H1 (cell line): ENCODE data around the gene MYOC. TPM values are rescaled to one million over a fixed set of nuclear protein-coding genes. Genes with fewer than 3 reads are reported as not detected.

ENCODE experiments used
- CTCF ChIA-PET: fragments of 300-600 bp; sonication (Branson Sonifier 250); formaldehyde crosslinking; loops from one replicate; lab custom pipeline; 2021; ENCODE audit not compliant: partially characterized antibody; lab: Charles Lee
- POLR2A ChIA-PET: fragments of 300-600 bp; sonication (Branson Sonifier 250); formaldehyde crosslinking; loops from one replicate; lab custom pipeline; 2021; ENCODE audit warnings: inconsistent platforms; ENCODE audit not compliant: partially characterized antibody; lab: Charles Lee
- DNase-seq, 2 experiments: peaks; one replicate each; pipeline versions ENCODE4 v3.0.0 to v3.0.0-alpha.2; 2010 to 2022; ENCODE audit warnings: low spot score in 2 of 2, low read depth in 1 of 2, mixed read lengths in 1 of 2
- FAIRE-seq: peaks from 2 replicates; lab custom pipeline; 2011; peaks lifted over from hg19 to GRCh38; lab: Jason Lieb, UNC
- H2AFZ ChIP-seq: 2 replicates; pipeline ENCODE4 v1.8.1; 2012; ENCODE audit warnings: low read length, inconsistent platforms
- H2AK5ac ChIP-seq: 2 replicates; pipeline ENCODE4 v1.6.1; 2013; ENCODE audit warnings: low read depth, low read length
- H2BK120ac ChIP-seq: replicated peaks from 2 replicates; pipeline ENCODE3; 2013; ENCODE audit warnings: low read depth, low read length, inconsistent platforms
- H2BK12ac ChIP-seq: 2 replicates; pipeline ENCODE4 v1.6.1; 2013; ENCODE audit warnings: low read depth, low read length
- H2BK15ac ChIP-seq: 2 replicates; pipeline ENCODE4 v1.6.1; 2013; ENCODE audit warnings: low read length
- H2BK20ac ChIP-seq: 2 replicates; pipeline ENCODE4 v1.6.1; 2013; ENCODE audit warnings: low read length
- H2BK5ac ChIP-seq: 2 replicates; pipeline ENCODE4 v1.6.1; 2013; ENCODE audit warnings: low read depth, low read length
- H3K14ac ChIP-seq: 2 replicates; pipeline ENCODE4 v1.6.1; 2013; ENCODE audit warnings: inconsistent platforms; ENCODE audit not compliant: insufficient read length
- H3K18ac ChIP-seq: 2 replicates; pipeline ENCODE4 v1.6.1; 2013; ENCODE audit warnings: low read length; ENCODE audit errors: extremely low read depth
- H3K23ac ChIP-seq: 2 replicates; pipeline ENCODE4 v1.6.1; 2013; ENCODE audit warnings: inconsistent platforms; ENCODE audit not compliant: insufficient read length
- H3K23me2 ChIP-seq: 2 replicates; pipeline ENCODE4 v1.6.1; 2013; ENCODE audit warnings: low read depth, low read length
- H3K27ac ChIP-seq: 2 replicates; pipeline ENCODE4 v1.6.1; 2011; ENCODE audit warnings: low read depth, low read length, inconsistent platforms
- H3K27me3 ChIP-seq, 4 experiments: replicated peaks in 1 of 4; 1 replicate in 1 of 4; 2 replicates in 3 of 4; pipeline versions ENCODE4 v1.6.1 to v1.8.1; 2011 to 2013; ENCODE audit warnings: low read length in 3 of 4, mild to moderate bottlenecking in 3 of 4, inconsistent platforms in 2 of 4, mixed read lengths in 2 of 4, moderate library complexity in 1 of 4; ENCODE audit not compliant: control insufficient read depth in 3 of 4, insufficient read depth in 3 of 4; ENCODE audit errors: extremely low read depth in 1 of 4
- H3K36me3 ChIP-seq, 4 experiments: 2 replicates each; pipeline versions ENCODE4 v1.6.1 to v1.8.1; 2011 to 2013; ENCODE audit warnings: mild to moderate bottlenecking in 4 of 4, low read length in 3 of 4, moderate library complexity in 2 of 4, control low read depth in 1 of 4, inconsistent platforms in 1 of 4; ENCODE audit not compliant: insufficient read depth in 4 of 4, control insufficient read depth in 2 of 4
- H3K4ac ChIP-seq: replicated peaks from 2 replicates; pipeline ENCODE3; 2013; ENCODE audit warnings: low read length, low read depth, mixed read lengths, inconsistent platforms; ENCODE audit not compliant: insufficient read length
- H3K4me1 ChIP-seq, 4 experiments: replicated peaks in 1 of 4; 1 replicate in 1 of 4; 2 replicates in 3 of 4; pipeline versions ENCODE4 v1.6.1 to v1.8.1; 2011 to 2013; ENCODE audit warnings: low read length in 3 of 4, inconsistent platforms in 2 of 4, mixed read lengths in 1 of 4; ENCODE audit not compliant: insufficient read depth in 4 of 4, control insufficient read depth in 3 of 4
- H3K4me2 ChIP-seq, 2 experiments: 2 replicates each; pipeline versions ENCODE4 v1.6.1 to v1.8.1; 2011 to 2013; ENCODE audit warnings: low read depth in 2 of 2, low read length in 2 of 2, control low read depth in 1 of 2, inconsistent platforms in 1 of 2, mild to moderate bottlenecking in 1 of 2; ENCODE audit not compliant: insufficient read depth in 1 of 2
- H3K4me3 ChIP-seq, 4 experiments: fragments of 200-600, 300-600 bp in 1 of 4; sonication (generic), shearing (Covaris generic), sonication (Bioruptor Twin) in 1 of 4; 2 replicates each; pipeline versions ENCODE4 v1.5.1 to v1.8.1; 2011 to 2016; ENCODE audit warnings: low read length in 4 of 4, low read depth in 3 of 4, control low read depth in 2 of 4, inconsistent platforms in 2 of 4, mild to moderate bottlenecking in 2 of 4, mixed read lengths in 1 of 4, moderate library complexity in 1 of 4; ENCODE audit not compliant: insufficient read depth in 2 of 4; ENCODE audit errors: extremely low read depth in 1 of 4
- H3K56ac ChIP-seq: replicated peaks from 2 replicates; pipeline ENCODE3; 2013; ENCODE audit warnings: low read depth, mild to moderate bottlenecking, mixed read lengths, low read length, inconsistent platforms; ENCODE audit not compliant: insufficient read length
- H3K79me1 ChIP-seq: 2 replicates; pipeline ENCODE4 v1.6.1; 2013; ENCODE audit warnings: low read depth, low read length, control low read depth
- H3K79me2 ChIP-seq, 2 experiments: 2 replicates each; pipeline versions ENCODE4 v1.6.1 to v1.8.1; 2012 to 2013; ENCODE audit warnings: low read length in 2 of 2, mild to moderate bottlenecking in 2 of 2, inconsistent platforms in 1 of 2; ENCODE audit not compliant: insufficient read depth in 2 of 2, control insufficient read depth in 1 of 2
- H3K9ac ChIP-seq, 4 experiments: replicated peaks in 1 of 4; 1 replicate in 1 of 4; 2 replicates in 3 of 4; pipeline versions ENCODE4 v1.6.1 to v1.8.1; 2011 to 2013; ENCODE audit warnings: low read depth in 3 of 4, low read length in 3 of 4, control low read depth in 2 of 4, mild to moderate bottlenecking in 2 of 4, moderate library complexity in 2 of 4, inconsistent platforms in 1 of 4; ENCODE audit errors: extremely low read depth in 1 of 4
- H3K9me3 ChIP-seq, 2 experiments: 2 replicates each; pipeline versions ENCODE4 v1.6.1 to v1.8.1; 2012 to 2013; ENCODE audit warnings: mild to moderate bottlenecking in 2 of 2, moderate library complexity in 2 of 2, control low read depth in 1 of 2, inconsistent platforms in 1 of 2, low read depth in 1 of 2, low read length in 1 of 2, mixed read lengths in 1 of 2; ENCODE audit not compliant: insufficient read depth in 2 of 2
- H4K20me1 ChIP-seq, 2 experiments: replicated peaks in 1 of 2; 2 replicates each; pipeline versions ENCODE3 to v1.8.1; 2011 to 2013; ENCODE audit warnings: inconsistent platforms in 2 of 2, low read length in 2 of 2, mild to moderate bottlenecking in 1 of 2; ENCODE audit not compliant: insufficient read depth in 2 of 2, control insufficient read depth in 1 of 2
- H4K5ac ChIP-seq: 2 replicates; pipeline ENCODE4 v1.6.1; 2013; ENCODE audit warnings: low read length, low read depth, mixed read lengths, inconsistent platforms; ENCODE audit not compliant: insufficient read length
- H4K8ac ChIP-seq: 2 replicates; pipeline ENCODE4 v1.8.0; 2013; ENCODE audit warnings: mild to moderate bottlenecking, moderate library complexity, low read length, inconsistent platforms; ENCODE audit not compliant: insufficient read depth; ENCODE audit errors: extremely low read depth
- H4K91ac ChIP-seq: replicated peaks from 2 replicates; pipeline ENCODE3; 2013; ENCODE audit warnings: low read length, mixed read lengths, inconsistent platforms; ENCODE audit not compliant: insufficient read length
- EGR1 ChIP-seq: IDR thresholded peaks from 2 replicates; pipeline ENCODE4 v1.6.1; 2011; ENCODE audit warnings: low read depth, low read length, borderline replicate concordance
- KDM1A ChIP-seq: fragments of 200-600, 300-600 bp; sonication (generic); IDR thresholded peaks from 2 replicates; pipeline ENCODE4 v1.7.1; 2016; ENCODE audit warnings: mild to moderate bottlenecking, low read length, borderline replicate concordance
- NRF1 ChIP-seq: IDR thresholded peaks from 2 replicates; pipeline ENCODE4 v1.6.1; 2011; ENCODE audit warnings: mild to moderate bottlenecking, low read depth, low read length, improper control_type of control experiment
- SRF ChIP-seq: IDR thresholded peaks from 2 replicates; pipeline ENCODE4 v1.6.1; 2011; ENCODE audit warnings: mild to moderate bottlenecking, low read depth, low read length, moderate library complexity
- WGBS, 2 experiments: shearing (Covaris generic) in 1 of 2; methylation state at CpG; one replicate each; pipeline versions ENCODE4 v1.1.6 to v1.1.7; 2013 to 2015; ENCODE audit warnings: low lambda C conversion rate in 2 of 2, mixed read lengths in 2 of 2, inconsistent platforms in 1 of 2, low coverage in 1 of 2, missing lambda C conversion rate in 1 of 2; ENCODE audit not compliant: insufficient replicate concordance in 2 of 2, insufficient coverage in 1 of 2, insufficient read length in 1 of 2; ENCODE audit errors: extremely low coverage in 1 of 2, missing lambda C conversion rate in 1 of 2; 5-methylcytosine and 5-hydroxymethylcytosine counted together
- polyA plus RNA-seq, 7 experiments: library from polyadenylated mRNA; depleted of rRNA in 3 of 7; stranded (reverse) in 5 of 7; unstranded in 2 of 7; fragments of >200 nt in 5 of 7; fragments of 200-250 nt in 2 of 7; gene quantifications; 1 replicate in 5 of 7; 2 replicates in 1 of 7; 4 replicates in 1 of 7; pipeline versions ENCODE4 v1.2.1 to v1.2.3, GENCODE V29; 2011 to 2013; ENCODE audit warnings: missing spikeins in 2 of 7, mixed read lengths in 2 of 7
- total RNA-seq: library from RNA; stranded (reverse); fragmentation: NEBNext Ultra II Directional; extraction: Animal tissue kit (Norgen Biotek cat#: 25700); gene quantifications from 2 replicates; pipeline ENCODE4 v1.2.1, GENCODE V29; 2021

The MYOC gene
- total and polyA plus RNA-seq, 2 of the 8 experiments (the other 6 are each of a cell fraction or from before 2014, with no cell fraction given) = not detected

GRCh38 chr1:171596119-171596518, 56.4 kb downstream of the MYOC start:
- no peak overlapping the region for H2BK12ac ChIP-seq
- H3K36me3 ChIP-seq = peaks cover 7 to 26% (median 19%) of the 10 kb centered on the region in 4 experiments
- H2AK5ac ChIP-seq = no peak overlapping the region
- H3K23me2 ChIP-seq = no peaks in the 10 kb centered on the region
- H3K79me2 ChIP-seq = no peaks in the 10 kb centered on the region
- H3K4ac ChIP-seq = no peak overlapping the region
- no peak overlapping the region for H2BK20ac ChIP-seq
- no peak overlapping the region for H4K8ac ChIP-seq
- H3K27me3 ChIP-seq = no peaks in the 10 kb centered on the region
- H3K4me1 ChIP-seq = no peaks in the 10 kb centered on the region
- H3K18ac ChIP-seq = no peak overlapping the region
- H3K79me1 ChIP-seq = no peaks in the 10 kb centered on the region
- H2BK120ac ChIP-seq = no peak overlapping the region
- ChIA-PET POLR2A (interaction anchor here (1.7 to 3.3 kb wide), 2 partner anchors 8 to 13 kb away, joined by 3 to 10 read pairs; no protein-coding TSS in a partner anchor), CTCF (interaction anchor here (1.1 kb wide), 1 partner anchor 16 kb away, joined by 3 read pairs; no protein-coding TSS in a partner anchor)
- H3K56ac ChIP-seq = no peak overlapping the region
- no peak overlapping the region for H4K91ac ChIP-seq
- H3K9ac ChIP-seq = no peak overlapping the region
- whole genome bisulfite sequencing, 2 experiments = 84% methylated on average over 1 of the region's 1 CpG; no CpG with 5 or more reads in 1 of the 2 experiments
- TF ChIP-seq SRF (no peak), NRF1 (no peak), KDM1A (no peak), EGR1 (no peak)
- H4K20me1 ChIP-seq = no peaks in the 10 kb centered on the region
- H2BK5ac ChIP-seq = no peak overlapping the region
- no peak overlapping the region for H3K4me2 ChIP-seq
- H2BK15ac ChIP-seq = no peak overlapping the region
- DNase-seq (no peak), FAIRE-seq (no peak)
- H3K9me3 ChIP-seq = no peaks in the 10 kb centered on the region
- H3K27ac ChIP-seq = no peak overlapping the region
- no peak overlapping the region for H3K23ac ChIP-seq
- no peak overlapping the region for H3K4me3 ChIP-seq
- no peak overlapping the region for H4K5ac ChIP-seq
- no peak overlapping the region for H3K14ac ChIP-seq
- H2AFZ ChIP-seq = no peak overlapping the region
